ENCODE measurements around the gene ZNF827.

The ZNF827 gene

GRCh38 chr4:145860446-145860845, 78.2 kb downstream of the ZNF827 start:
- TF ChIP-seq Cebpa-rat (IDR thresholded peaks at IDR 0.05), result no peak
- Histone ChIP-seq H3K4me1 (peaks cover 6% of the 10 kb centered on the region; the same call in 1 of the 2 replicates), H3K27me3 (no peaks in the 10 kb centered on the region), H3K4me2 (no peak overlapping the region), H3K4me3 (no peak overlapping the region), H3K9ac (no peak overlapping the region), H3K36me3 (peaks cover 65% of the 10 kb centered on the region), H4K20me1 (no peaks in the 10 kb centered on the region), H3K9me3 (no peaks in the 10 kb centered on the region), H3K27ac (no peak overlapping the region)

DNA sequence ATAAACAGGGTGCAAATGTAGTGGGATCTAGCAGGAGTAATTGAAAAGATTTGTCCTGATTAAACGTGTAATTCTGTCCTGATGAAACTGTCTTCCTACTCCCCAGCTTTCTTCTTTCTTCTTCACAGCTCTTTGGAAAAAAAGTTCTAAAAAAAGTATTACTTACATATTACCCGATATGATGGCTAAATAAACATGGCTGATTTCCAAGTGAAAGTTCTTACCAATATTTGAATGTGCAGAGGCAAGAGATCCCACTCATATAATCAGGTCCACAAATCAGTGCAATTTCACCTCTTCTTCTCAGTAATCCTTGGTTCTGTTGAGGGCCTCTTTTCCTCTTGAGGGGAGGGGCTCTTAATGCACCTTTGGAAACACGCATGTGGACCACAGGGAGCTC, 78.7 kb downstream of the ZNF827 start:
- H3K9ac ChIP-seq, result no peak overlapping the region
- no peaks in the 10 kb centered on the region for H3K9me3 ChIP-seq
- no peak for TF ChIP-seq Cebpa-rat (IDR thresholded peaks at IDR 0.05)
- H4K20me1 ChIP-seq, result no peaks in the 10 kb centered on the region
- no peak overlapping the region for H3K4me2 ChIP-seq
- H3K4me3 ChIP-seq, result no peak overlapping the region
- peaks cover 68% of the 10 kb centered on the region for H3K36me3 ChIP-seq
- H3K27me3 ChIP-seq, result no peaks in the 10 kb centered on the region
- peaks cover 5% of the 10 kb centered on the region; the same call in 1 of the 2 replicates for H3K4me1 ChIP-seq
- no peak overlapping the region for H3K27ac ChIP-seq

- H3K9ac ChIP-seq, result no peak overlapping the region
- no peak overlapping the region for H3K27ac ChIP-seq
- H3K9me3 ChIP-seq, result no peaks in the 10 kb centered on the region
- peaks cover 73% of the 10 kb centered on the region for H3K36me3 ChIP-seq
- no peak overlapping the region for H3K4me3 ChIP-seq
- no peaks in the 10 kb centered on the region for H4K20me1 ChIP-seq
- peaks cover 5% of the 10 kb centered on the region; the same call in 1 of the 2 replicates for H3K4me1 ChIP-seq
- H3K27me3 ChIP-seq, result no peaks in the 10 kb centered on the region
- no peak for TF ChIP-seq Cebpa-rat (IDR thresholded peaks at IDR 0.05)
- H3K4me2 ChIP-seq, result no peak overlapping the region
Observed at GRCh38 chr4:145859426-145859825, 79.2 kb downstream of the ZNF827 start.

DNA sequence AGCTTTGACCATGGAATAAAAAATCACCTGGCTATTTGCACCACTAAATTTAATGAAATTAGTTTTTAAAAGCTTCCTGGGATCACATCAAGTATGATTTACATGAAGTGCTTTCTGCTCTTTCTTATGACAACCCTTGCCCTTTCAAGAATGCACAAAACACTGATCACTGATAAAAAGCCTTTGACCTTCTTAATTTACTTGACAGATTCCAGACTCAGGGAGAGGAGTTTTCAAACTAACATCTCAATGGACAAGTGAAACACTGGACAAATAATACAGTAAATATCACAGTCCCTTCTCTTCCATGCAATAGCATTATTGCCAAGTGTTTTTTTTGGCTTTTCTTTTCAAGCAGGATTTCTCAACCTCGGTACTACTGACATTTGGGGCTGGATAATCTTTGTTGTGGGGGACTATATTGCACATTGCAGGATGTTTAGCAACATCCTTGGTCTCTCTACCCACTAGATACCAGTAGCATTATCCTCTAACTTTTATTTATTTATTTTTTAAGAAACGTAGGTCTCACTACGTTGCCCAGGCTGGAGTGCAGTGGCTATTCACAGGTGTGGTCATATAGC, 86.3 kb downstream of the ZNF827 start:
- H3K4me1 ChIP-seq, result no peaks in the 10 kb centered on the region
- H3K27me3 ChIP-seq, result no peaks in the 10 kb centered on the region
- no peaks in the 10 kb centered on the region for H3K9me3 ChIP-seq
- H4K20me1 ChIP-seq, result no peaks in the 10 kb centered on the region
- no peak overlapping the region for H3K27ac ChIP-seq
- TF ChIP-seq Cebpa-rat (IDR thresholded peaks at IDR 0.05), result no peak
- no peak overlapping the region for H3K4me3 ChIP-seq
- no peak overlapping the region for H3K4me2 ChIP-seq
- peaks cover 68% of the 10 kb centered on the region for H3K36me3 ChIP-seq
- no peak overlapping the region for H3K9ac ChIP-seq

DNA sequence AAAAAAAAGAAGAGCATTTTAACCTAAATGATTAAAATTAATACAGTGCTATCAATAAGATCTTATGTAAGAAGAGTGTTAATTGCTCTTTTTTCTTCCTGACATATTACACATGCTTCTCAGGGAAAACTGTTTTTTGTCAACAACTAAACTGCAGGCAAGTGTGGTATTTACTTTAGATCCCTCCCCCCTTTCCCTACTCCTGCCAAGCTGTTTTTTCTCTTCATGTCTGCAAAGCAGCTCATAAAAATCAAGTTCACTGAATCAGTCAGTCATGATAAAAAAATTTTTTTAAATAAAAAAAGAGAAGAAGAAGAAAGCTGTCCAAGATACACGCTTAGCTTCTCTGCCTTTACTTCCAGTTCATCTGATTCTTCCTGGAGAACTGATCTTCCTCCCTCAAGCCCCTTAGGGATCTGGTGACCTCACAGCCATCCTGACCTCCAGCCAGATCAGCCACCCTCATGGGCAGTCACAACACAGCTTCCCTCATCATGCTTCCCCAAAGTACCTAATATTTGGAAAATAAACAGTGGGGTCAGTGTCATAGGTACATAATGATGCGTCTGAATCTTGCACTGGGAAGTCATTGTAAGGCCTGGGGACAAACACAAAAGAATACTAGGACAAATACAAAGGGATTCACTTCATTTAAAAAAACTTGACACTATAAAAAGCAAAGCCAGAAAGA, 87.0 kb downstream of the ZNF827 start:
- Histone ChIP-seq H3K27me3 (no peaks in the 10 kb centered on the region), H4K20me1 (no peaks in the 10 kb centered on the region), H3K4me1 (no peaks in the 10 kb centered on the region), H3K27ac (no peak overlapping the region), H3K9me3 (no peaks in the 10 kb centered on the region), H3K9ac (no peak overlapping the region), H3K36me3 (peaks cover 75% of the 10 kb centered on the region), H3K4me3 (no peak overlapping the region), H3K4me2 (no peak overlapping the region)
- no peak for TF ChIP-seq Cebpa-rat (IDR thresholded peaks at IDR 0.05)

GRCh38 chr4:145847764-145848163, 90.9 kb downstream of the ZNF827 start:
- TF ChIP-seq Cebpa-rat (IDR thresholded peaks at IDR 0.05), result no peak
- H3K9ac ChIP-seq, result no peak overlapping the region
- peaks cover 15% of the 10 kb centered on the region for H3K4me1 ChIP-seq
- H3K36me3 ChIP-seq, result peaks cover 68% of the 10 kb centered on the region
- no peak overlapping the region for H3K27ac ChIP-seq
- no peaks in the 10 kb centered on the region for H4K20me1 ChIP-seq
- H3K4me3 ChIP-seq, result no peak overlapping the region
- no peaks in the 10 kb centered on the region for H3K9me3 ChIP-seq
- no peak overlapping the region for H3K4me2 ChIP-seq
- H3K27me3 ChIP-seq, result no peaks in the 10 kb centered on the region

DNA sequence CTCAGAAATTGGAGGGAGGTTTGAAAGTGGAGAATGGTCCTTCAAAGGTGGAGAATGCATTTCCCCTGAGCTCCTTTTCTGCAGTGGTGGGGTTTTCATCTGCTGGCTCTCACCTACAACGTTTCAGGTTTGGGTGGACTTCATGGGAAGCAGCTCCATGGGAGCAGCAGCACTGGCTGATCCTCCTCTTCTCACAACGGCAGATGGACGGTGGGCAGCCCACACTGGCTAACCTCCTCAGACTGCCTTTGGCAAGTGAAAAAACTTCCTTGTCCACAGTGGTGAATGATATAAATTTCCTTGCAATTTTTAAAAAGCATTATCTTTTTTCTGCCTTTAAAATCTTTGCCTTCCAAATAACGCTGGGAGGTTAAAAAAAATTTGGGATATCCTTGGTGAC, 93.5 kb downstream of the ZNF827 start:
- Histone ChIP-seq H3K4me1 (peaks cover 15% of the 10 kb centered on the region), H3K27ac (no peak overlapping the region), H3K4me3 (no peak overlapping the region), H3K9ac (no peak overlapping the region), H3K9me3 (no peaks in the 10 kb centered on the region), H3K27me3 (no peaks in the 10 kb centered on the region), H3K36me3 (peaks cover 67% of the 10 kb centered on the region), H4K20me1 (no peaks in the 10 kb centered on the region), H3K4me2 (no peak overlapping the region)
- TF ChIP-seq Cebpa-rat (IDR thresholded peaks at IDR 0.05), result no peak

DNA sequence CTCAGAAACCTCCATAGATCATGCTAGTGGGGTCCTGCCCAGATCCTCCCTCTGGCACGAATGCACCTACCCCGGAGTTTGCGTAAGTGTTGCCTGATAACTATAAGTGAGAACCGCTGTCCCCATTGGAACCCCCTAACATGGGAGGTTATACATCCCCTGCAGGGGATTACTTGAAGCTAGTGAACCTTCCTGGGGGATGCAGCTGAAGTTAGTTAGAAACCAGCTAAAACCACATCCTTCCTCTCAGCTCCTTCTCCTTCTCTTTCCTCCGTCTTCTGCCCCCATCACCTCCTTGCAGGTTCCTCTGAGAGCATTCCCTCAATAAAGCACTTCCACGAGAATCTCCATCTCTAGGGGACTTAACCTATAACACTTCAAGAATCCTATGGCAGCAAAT, 95.0 kb downstream of the ZNF827 start:
- Histone ChIP-seq H3K4me1 (peaks cover 15% of the 10 kb centered on the region), H3K9me3 (no peaks in the 10 kb centered on the region), H3K27me3 (no peaks in the 10 kb centered on the region), H3K9ac (no peak overlapping the region), H3K4me2 (peak overlapping the region; percentile 52), H3K4me3 (no peak overlapping the region), H3K27ac (0 out of 2 replicates have a peak overlapping the region, but pooled peaks have one; percentile 15), H3K36me3 (peaks cover 64% of the 10 kb centered on the region), H4K20me1 (no peaks in the 10 kb centered on the region)
- no peak for TF ChIP-seq Cebpa-rat (IDR thresholded peaks at IDR 0.05)

- Histone ChIP-seq H3K4me1 (peaks cover 15% of the 10 kb centered on the region), H3K27ac (0 out of 2 replicates have a peak overlapping the region, but pooled peaks have one; percentile 15), H3K4me3 (no peak overlapping the region), H3K9me3 (no peaks in the 10 kb centered on the region), H3K27me3 (no peaks in the 10 kb centered on the region), H4K20me1 (no peaks in the 10 kb centered on the region), H3K4me2 (peak overlapping the region; percentile 52), H3K36me3 (peaks cover 60% of the 10 kb centered on the region), H3K9ac (no peak overlapping the region)
- TF ChIP-seq Cebpa-rat (IDR thresholded peaks at IDR 0.05), result no peak
Observed at GRCh38 chr4:145843148-145843547, 95.5 kb downstream of the ZNF827 start.

- no peak overlapping the region for H3K4me2 ChIP-seq
- no peak overlapping the region for H3K9ac ChIP-seq
- TF ChIP-seq Cebpa-rat (IDR thresholded peaks at IDR 0.05), result no peak
- no peaks in the 10 kb centered on the region for H3K9me3 ChIP-seq
- no peaks in the 10 kb centered on the region for H4K20me1 ChIP-seq
- H3K27me3 ChIP-seq, result no peaks in the 10 kb centered on the region
- no peak overlapping the region for H3K27ac ChIP-seq
- no peak overlapping the region for H3K4me3 ChIP-seq
- peaks cover 15% of the 10 kb centered on the region for H3K4me1 ChIP-seq
- peaks cover 54% of the 10 kb centered on the region for H3K36me3 ChIP-seq
Observed at GRCh38 chr4:145842224-145842887, 96.3 kb downstream of the ZNF827 start.
